HCT116 (cell line): ENCODE data around the gene ZMAT3. TPM values are rescaled to one million over a fixed set of nuclear protein-coding genes. Genes with fewer than 3 reads are reported as not detected.

Experiments used
- ATAC-seq: fragments of 200-7000 bp; cut with Tn5 transposase; 2 replicates; pipeline ENCODE4 v1.9.1; 2020; ENCODE audit warnings: mild to moderate bottlenecking, moderate library complexity
- BruUV-seq: library from RNA; stranded (reverse); fragments of 400-500 nt; replicated peaks from 2 replicates; lab custom pipeline; 2021; lab: Mats Ljungman, UMichigan
- CTCF ChIA-PET: fragments of 300-600 bp; sonication (Branson Sonifier 250); formaldehyde crosslinking; loops from one replicate; lab custom pipeline; 2021; ENCODE audit warnings: antibody characterized with exemption; lab: Charles Lee
- POLR2A ChIA-PET: fragments of 300-600, 350-600 bp; sonication (Branson Sonifier 250); formaldehyde crosslinking; loops from one replicate; lab custom pipeline; 2021; ENCODE audit warnings: antibody characterized with exemption; lab: Charles Lee
- RAD21 ChIA-PET, 2 experiments: fragments of 300-600 bp; sonication (Branson Sonifier 250); formaldehyde crosslinking; loops; one replicate each; lab custom pipeline; 2023; ENCODE audit warnings: low total read pairs in 2 of 2; ENCODE audit not compliant: uncharacterized antibody in 2 of 2, unreplicated experiment in 2 of 2, low non-redundant PET in 1 of 2; lab: Charles Lee
- DNase-seq: peaks from one replicate; pipeline ENCODE4 v3.0.0-alpha.2; 2010; ENCODE audit warnings: low read depth, low spot score
- H2AFZ ChIP-seq: fragments of 200-600 bp; shearing (Covaris generic), sonication (generic); 2 replicates; pipeline ENCODE4 v1.6.1; 2017; ENCODE audit warnings: low read depth, mixed run types, mixed read lengths, antibody characterized with exemption, low read length; ENCODE audit not compliant: poor library complexity, severe bottlenecking
- H3K27ac ChIP-seq: 2 replicates; pipeline ENCODE4 v1.5.1; 2012; ENCODE audit warnings: low read depth, low read length
- H3K27me3 ChIP-seq: fragments of 200-600 bp; sonication (generic); 2 replicates; pipeline ENCODE4 v1.6.1; 2016; ENCODE audit warnings: mixed run types, low read length, mixed read lengths; ENCODE audit not compliant: insufficient read depth
- H3K36me3 ChIP-seq, 2 experiments: fragments of 200-500 bp in 1 of 2; fragments of 200-600 bp in 1 of 2; sonication (Bioruptor generic) in 1 of 2; sonication (generic) in 1 of 2; 2 replicates each; pipeline versions ENCODE4 v1.5.1 to v1.6.1; 2014 to 2016; ENCODE audit warnings: low read length in 2 of 2, inconsistent platforms in 1 of 2, mixed read lengths in 1 of 2, mixed run types in 1 of 2; ENCODE audit not compliant: insufficient read depth in 2 of 2, control insufficient read depth in 1 of 2
- H3K4me1 ChIP-seq, 2 experiments: fragments of 200-600 bp in 1 of 2; sonication (generic) in 1 of 2; 2 replicates each; pipeline versions ENCODE4 v1.5.1 to v1.6.1; 2012 to 2017; ENCODE audit warnings: low read length in 2 of 2, inconsistent platforms in 1 of 2, mild to moderate bottlenecking in 1 of 2, mixed read lengths in 1 of 2, mixed run types in 1 of 2, moderate library complexity in 1 of 2; ENCODE audit not compliant: insufficient read depth in 2 of 2, control insufficient read depth in 1 of 2
- H3K4me2 ChIP-seq: fragments of 200-600 bp; sonication (generic); 2 replicates; pipeline ENCODE4 v1.6.1; 2017; ENCODE audit warnings: mixed run types, low read length, mixed read lengths
- H3K4me3 ChIP-seq, 2 experiments: fragments of 200-600 bp in 1 of 2; sonication (generic) in 1 of 2; replicated peaks in 1 of 2; 2 replicates each; pipeline ENCODE4 v1.5.1; 2011 to 2016; ENCODE audit warnings: low read length in 2 of 2, control low read depth in 1 of 2, low read depth in 1 of 2, mild to moderate bottlenecking in 1 of 2, mixed read lengths in 1 of 2, mixed run types in 1 of 2
- H3K79me2 ChIP-seq: fragments of 200-600 bp; sonication (generic); 2 replicates; pipeline ENCODE4 v1.6.1; 2017; ENCODE audit warnings: mild to moderate bottlenecking, mixed run types, low read length, moderate library complexity, mixed read lengths; ENCODE audit not compliant: insufficient read depth
- H3K9ac ChIP-seq: fragments of 200-600 bp; sonication (generic); 2 replicates; pipeline ENCODE4 v1.6.1; 2016; ENCODE audit warnings: low read length, mixed read lengths
- H3K9me2 ChIP-seq: fragments of 200-600 bp; sonication (generic), shearing (Covaris generic); 2 replicates; pipeline ENCODE4 v1.6.1; 2017; ENCODE audit warnings: mixed run types, mild to moderate bottlenecking, moderate library complexity; ENCODE audit not compliant: insufficient read depth
- H3K9me3 ChIP-seq, 2 experiments: fragments of 200-500 bp in 1 of 2; fragments of 200-600 bp in 1 of 2; sonication (Bioruptor generic) in 1 of 2; sonication (generic) in 1 of 2; 2 replicates each; pipeline ENCODE4 v1.6.1; 2014 to 2017; ENCODE audit warnings: low read length in 2 of 2, mixed read lengths in 2 of 2, inconsistent platforms in 1 of 2, low read depth in 1 of 2, mild to moderate bottlenecking in 1 of 2, mixed run types in 1 of 2, moderate library complexity in 1 of 2; ENCODE audit not compliant: control insufficient read depth in 1 of 2, insufficient read depth in 1 of 2
- H4K20me1 ChIP-seq: fragments of 200-600 bp; sonication (generic), shearing (Covaris generic); 2 replicates; pipeline ENCODE4 v1.6.1; 2017; ENCODE audit warnings: mixed run types, mild to moderate bottlenecking, moderate library complexity; ENCODE audit not compliant: insufficient read depth
- ATF3 ChIP-seq: IDR thresholded peaks from 2 replicates; pipeline ENCODE4 v1.6.1; 2012
- CBX3 ChIP-seq: IDR thresholded peaks from 2 replicates; pipeline ENCODE4 v1.6.1; 2012; ENCODE audit warnings: low read depth
- CEBPB ChIP-seq: IDR thresholded peaks from 2 replicates; pipeline ENCODE4 v1.6.1; 2012; ENCODE audit warnings: low read depth
- EGR1 ChIP-seq: IDR thresholded peaks from 2 replicates; pipeline ENCODE4 v1.6.1; 2012; ENCODE audit warnings: low read depth
- EZH2 ChIP-seq: fragments of 200-600 bp; sonication (generic); IDR thresholded peaks from 2 replicates; pipeline ENCODE4 v1.6.1; 2017; ENCODE audit warnings: antibody characterized with exemption, mixed run types
- EZH2phosphoT487 ChIP-seq: fragments of 200-600 bp; IDR thresholded peaks from 2 replicates; pipeline ENCODE4 v1.6.1; 2018; ENCODE audit warnings: antibody characterized with exemption, borderline replicate concordance
- FOSL1 ChIP-seq: IDR thresholded peaks from 2 replicates; pipeline ENCODE4 v1.6.1; 2012; ENCODE audit warnings: low read depth
- JUND ChIP-seq: IDR thresholded peaks from 2 replicates; pipeline ENCODE4 v1.6.1; 2012
- POLR2A ChIP-seq: IDR thresholded peaks from 2 replicates; pipeline ENCODE4 v1.7.0; 2011; ENCODE audit warnings: borderline replicate concordance; ENCODE audit not compliant: insufficient read depth, insufficient read length; ENCODE audit errors: extremely low read depth
- RAD21 ChIP-seq: IDR thresholded peaks from 2 replicates; pipeline ENCODE4 v1.6.1; 2012; ENCODE audit warnings: low read depth, mild to moderate bottlenecking
- SIN3A ChIP-seq: IDR thresholded peaks from 2 replicates; pipeline ENCODE4 v1.6.1; 2012; ENCODE audit warnings: low read depth
- SP1 ChIP-seq: IDR thresholded peaks from 2 replicates; pipeline ENCODE4 v1.6.1; 2012; ENCODE audit warnings: low read depth
- TCF7L2 ChIP-seq: IDR thresholded peaks from 2 replicates; pipeline ENCODE4 v1.7.0; 2011; ENCODE audit warnings: borderline replicate concordance, inconsistent platforms; ENCODE audit not compliant: insufficient read depth, insufficient read length; ENCODE audit errors: extremely low read depth
- ZFX ChIP-seq: fragments of 450-650 bp; IDR thresholded peaks from 2 replicates; pipeline ENCODE4 v1.6.1; 2017
- intact Hi-C: fragments of 100-400 bp; cut with micrococcal nuclease; formaldehyde crosslinking; loops from 2 replicates; pipeline ENCODE4 v1.10.0; 2022
- total RNA-seq: library from RNA; stranded (reverse); gene quantifications from one replicate; pipeline ENCODE4 v1.2.1, GENCODE V29; 2021; ENCODE audit not compliant: unreplicated experiment

Gene ZMAT3
- total RNA-seq, 1 experiment from 2014 or later: 12.1 TPM

- ATAC-seq (no peak), DNase-seq (no peak)
Observed at GRCh38 chr3:178975320-178975719, 96.3 kb downstream of the ZMAT3 start.

GRCh38 chr3:178971614-178972013 is 100.0 kb downstream of the ZMAT3 start:
- CTCF ChIA-PET: no interaction called here
- POLR2A ChIA-PET: no interaction called here
- Histone ChIP-seq H4K20me1 (no peaks in the 10 kb centered on the region), H3K9me3 (no peaks in the 10 kb centered on the region; a peak in 1 of 4 replicates), H2AFZ (no peak overlapping the region), H3K4me2 (peak overlapping the region; percentile 47), H3K27me3 (no peaks in the 10 kb centered on the region), H3K27ac (no peak overlapping the region), H3K9me2 (no peaks in the 10 kb centered on the region), H3K4me3 (no peak overlapping the region), H3K79me2 (no peaks in the 10 kb centered on the region), H3K9ac (no peak overlapping the region), H3K4me1 (peaks cover 0 to 13% of the 10 kb centered on the region in 2 experiments; a peak in 2 of 4 replicates), H3K36me3 (no peaks in the 10 kb centered on the region)
- DNase-seq (peak; percentile 58), ATAC-seq (peak; percentile 85)
- intact Hi-C loops: no loop called here
- TF ChIP-seq ZFX (no peak), FOSL1 (peak; percentile 54), SP1 (peak; percentile 40; the same call in 1 of the 2 replicates), EZH2phosphoT487 (no peak), CEBPB (peak; percentile 68), JUND (peak; percentile 61), CBX3 (peak; percentile 81), RAD21 (no peak), POLR2A (no peak), EZH2 (no peak)
- BruUV-seq: no TSS peak
- RAD21 ChIA-PET: no interaction called here

More at GRCh38 chr3:178975320-178975719, 96.3 kb downstream of the ZMAT3 start:
- ChIA-PET CTCF (no interaction called here), POLR2A (no interaction called here), RAD21 (no interaction called here)
- intact Hi-C loops: no loop called here
- Histone ChIP-seq H3K27ac (no peak overlapping the region), H3K79me2 (no peaks in the 10 kb centered on the region), H3K36me3 (no peaks in the 10 kb centered on the region), H3K4me1 (peaks cover 0 to 10% of the 10 kb centered on the region in 2 experiments; a peak in 2 of 4 replicates), H3K9me2 (no peaks in the 10 kb centered on the region), H3K9ac (no peak overlapping the region), H3K4me3 (no peak overlapping the region), H3K4me2 (no peak overlapping the region), H4K20me1 (no peaks in the 10 kb centered on the region), H3K27me3 (no peaks in the 10 kb centered on the region), H3K9me3 (no peaks in the 10 kb centered on the region; a peak in 1 of 4 replicates), H2AFZ (no peak overlapping the region)
- TF ChIP-seq TCF7L2 (no peak), ATF3 (no peak), RAD21 (no peak), ZFX (no peak), CBX3 (no peak), EGR1 (no peak), SIN3A (no peak)
- BruUV-seq: no TSS peak
